BJ (cell line): Measurements from ENCODE around the gene RGS6. TPM values are rescaled to one million over a fixed set of nuclear protein-coding genes. Genes with fewer than 3 reads are reported as not detected.

Experiments
- CTCF ChIA-PET: fragments of 350-600 bp; formaldehyde crosslinking; extraction: SDS; loops from one replicate; lab custom pipeline; 2021; ENCODE audit warnings: antibody characterized with exemption, inconsistent platforms; lab: Yijun Ruan, JAX
- POLR2A ChIA-PET: fragments of 300-600 bp; sonication (Branson Sonifier 250); formaldehyde crosslinking; extraction: SDS; loops from one replicate; lab custom pipeline; 2021; ENCODE audit warnings: antibody characterized with exemption; lab: Charles Lee
- DNase-seq: peaks from one replicate; pipeline ENCODE4 v3.0.0-alpha.2; 2011; ENCODE audit warnings: low read depth
- H3K27me3 ChIP-seq: 2 replicates; pipeline ENCODE4 v1.6.0; 2011; ENCODE audit warnings: low read length; ENCODE audit not compliant: control insufficient read depth, insufficient read depth
- H3K36me3 ChIP-seq: 2 replicates; pipeline ENCODE4 v1.5.1; 2011; ENCODE audit warnings: low read length; ENCODE audit not compliant: control insufficient read depth, insufficient read depth
- H3K4me3 ChIP-seq: 2 replicates; pipeline ENCODE4 v1.5.1; 2011; ENCODE audit warnings: low read depth, mild to moderate bottlenecking, control low read depth, low read length
- polyA plus RNA-seq: library from polyadenylated mRNA; depleted of rRNA; stranded (reverse); fragments of >200 nt; gene quantifications from 2 replicates; pipeline ENCODE4 v1.2.3, GENCODE V29; 2011
- TF ChIP-seq, protein P1 (sequence below): IDR thresholded peaks from 2 replicates; pipeline ENCODE4 v1.5.1; 2011; ENCODE audit warnings: low read depth, mild to moderate bottlenecking, control low read depth, inconsistent platforms, low read length, moderate library complexity; ENCODE audit not compliant: insufficient read depth

The RGS6 gene
- polyA plus RNA-seq, 1 experiment = not detected

DNA sequence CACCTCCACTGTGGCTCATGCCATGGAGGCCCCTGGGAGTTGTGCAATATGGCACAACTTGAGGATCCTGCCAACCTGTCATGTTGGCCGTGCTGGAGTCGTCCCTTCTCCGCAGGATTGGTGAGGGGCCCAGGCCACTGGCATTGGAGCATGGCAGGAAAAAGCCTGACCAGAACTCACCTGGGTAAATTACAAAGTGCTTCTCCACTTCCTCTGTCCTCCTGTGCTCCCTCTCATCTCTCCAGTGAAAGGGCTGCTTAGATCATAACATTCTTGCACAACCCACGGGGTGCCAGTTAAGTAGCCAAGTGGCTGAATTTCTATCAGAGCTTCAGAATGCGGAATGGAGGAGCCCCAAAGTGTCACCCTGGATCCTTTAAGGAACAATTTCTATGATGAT is 580.7 kb downstream of the RGS6 start:
- DNase-seq = no peak
- ChIA-PET POLR2A (no interaction called here), CTCF (interaction anchor here (0.8 to 9.4 kb wide), 18 partner anchors 9 to 514 kb away, joined by 3 to 292 read pairs (median 11); partner anchors contain the start of genes DCAF4 and ZFYVE1)
- TF ChIP-seq, protein P1, sequence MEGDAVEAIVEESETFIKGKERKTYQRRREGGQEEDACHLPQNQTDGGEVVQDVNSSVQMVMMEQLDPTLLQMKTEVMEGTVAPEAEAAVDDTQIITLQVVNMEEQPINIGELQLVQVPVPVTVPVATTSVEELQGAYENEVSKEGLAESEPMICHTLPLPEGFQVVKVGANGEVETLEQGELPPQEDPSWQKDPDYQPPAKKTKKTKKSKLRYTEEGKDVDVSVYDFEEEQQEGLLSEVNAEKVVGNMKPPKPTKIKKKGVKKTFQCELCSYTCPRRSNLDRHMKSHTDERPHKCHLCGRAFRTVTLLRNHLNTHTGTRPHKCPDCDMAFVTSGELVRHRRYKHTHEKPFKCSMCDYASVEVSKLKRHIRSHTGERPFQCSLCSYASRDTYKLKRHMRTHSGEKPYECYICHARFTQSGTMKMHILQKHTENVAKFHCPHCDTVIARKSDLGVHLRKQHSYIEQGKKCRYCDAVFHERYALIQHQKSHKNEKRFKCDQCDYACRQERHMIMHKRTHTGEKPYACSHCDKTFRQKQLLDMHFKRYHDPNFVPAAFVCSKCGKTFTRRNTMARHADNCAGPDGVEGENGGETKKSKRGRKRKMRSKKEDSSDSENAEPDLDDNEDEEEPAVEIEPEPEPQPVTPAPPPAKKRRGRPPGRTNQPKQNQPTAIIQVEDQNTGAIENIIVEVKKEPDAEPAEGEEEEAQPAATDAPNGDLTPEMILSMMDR = no peak
- H3K4me3 ChIP-seq = no peak overlapping the region
- H3K36me3 ChIP-seq = no peaks in the 10 kb centered on the region
- H3K27me3 ChIP-seq = peaks cover 10% of the 10 kb centered on the region

DNA sequence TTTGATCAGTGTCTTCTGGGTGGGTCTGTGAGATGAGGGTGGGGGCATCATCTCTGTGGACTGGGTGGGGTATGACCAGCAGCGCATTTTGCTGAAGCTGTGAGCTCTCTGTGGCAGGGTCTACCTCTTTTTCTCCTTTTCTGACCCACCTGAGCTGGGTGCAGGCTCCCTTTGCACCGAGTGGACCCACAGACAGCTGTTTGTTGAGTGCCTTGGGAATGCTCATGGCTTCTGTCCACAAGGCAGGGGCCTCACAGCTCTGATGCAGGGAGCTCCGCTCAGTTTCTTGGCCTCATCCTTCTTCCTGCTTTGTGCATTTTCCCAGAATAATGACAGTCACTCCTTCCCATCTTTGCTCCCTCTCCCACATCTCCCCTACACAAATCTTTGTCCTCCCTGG is 581.1 kb downstream of the RGS6 start:
- H3K36me3 ChIP-seq = no peaks in the 10 kb centered on the region
- ChIA-PET POLR2A (no interaction called here), CTCF (interaction anchor here (0.5 to 9.4 kb wide), 34 partner anchors 10 to 674 kb away, joined by 3 to 292 read pairs (median 6); partner anchors contain the start of genes DCAF4, DPF3 and RBM25)
- H3K27me3 ChIP-seq = peaks cover 10% of the 10 kb centered on the region
- no peak for DNase-seq
- TF ChIP-seq, protein P1 = no peak
- no peak overlapping the region for H3K4me3 ChIP-seq

DNA sequence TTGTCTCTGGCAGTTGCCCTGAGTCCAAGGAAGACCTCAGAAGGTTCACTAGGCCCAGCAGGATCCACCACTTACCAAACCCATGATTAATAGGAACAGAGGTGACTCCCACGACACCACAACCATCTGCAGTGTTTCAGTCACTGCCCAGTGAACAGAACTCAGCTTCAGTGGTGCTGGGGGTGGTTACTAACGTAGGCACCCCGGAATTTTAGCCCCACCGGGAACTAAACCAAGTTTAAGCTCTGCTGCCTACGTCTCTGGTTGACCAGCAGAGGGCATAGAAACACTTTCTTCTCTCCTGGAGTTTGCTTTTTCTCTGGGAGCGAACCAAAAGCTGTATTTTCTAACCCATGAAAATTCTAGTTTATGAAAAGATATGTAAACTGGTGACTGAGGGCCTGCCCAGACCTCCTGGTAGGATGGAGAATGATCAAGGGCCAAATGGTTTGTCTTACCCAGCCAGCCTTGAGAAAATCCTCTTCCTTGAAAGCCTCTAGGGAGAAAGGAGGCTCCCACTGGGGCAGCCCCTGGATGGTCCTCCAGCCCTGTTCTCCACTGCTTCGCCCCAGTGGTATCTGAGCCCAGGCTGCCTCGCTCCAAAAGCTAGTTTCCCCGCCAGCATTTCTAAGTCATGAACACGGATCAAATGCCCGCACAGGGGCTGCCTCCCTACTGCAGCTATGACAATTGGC is 581.9 kb downstream of the RGS6 start:
- DNase-seq = no peak
- ChIA-PET POLR2A (interaction anchor here (0.6 kb wide), 1 partner anchor 390 kb away, joined by 3 read pairs; no protein-coding TSS in a partner anchor), CTCF (interaction anchor here (0.5 to 9.4 kb wide), 47 partner anchors 10 to 673 kb away, joined by 3 to 292 read pairs (median 5); partner anchors contain the start of genes DCAF4, DPF3 and RBM25)
- Histone ChIP-seq H3K4me3 (no peak overlapping the region), H3K36me3 (no peaks in the 10 kb centered on the region), H3K27me3 (peaks cover 10% of the 10 kb centered on the region)
- TF ChIP-seq, protein P1 = peak; percentile 89

DNA sequence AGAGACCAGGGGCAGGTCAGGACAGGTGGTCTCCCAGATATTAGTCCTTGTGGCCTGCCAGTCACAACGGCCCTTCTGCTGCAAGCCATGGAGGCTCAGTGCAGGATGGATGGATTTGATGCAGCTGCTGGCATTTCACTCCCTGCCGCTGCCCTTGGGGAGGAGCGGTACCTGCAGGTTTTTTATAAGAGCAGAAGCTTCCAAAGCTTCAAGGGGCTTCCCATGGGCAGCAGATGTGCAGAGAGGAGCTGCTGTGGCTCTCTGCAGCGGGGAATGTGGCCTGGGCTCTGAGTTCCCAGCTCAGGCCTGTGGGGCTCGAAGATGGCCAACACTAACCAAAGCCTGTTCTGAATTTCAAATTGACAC is 582.4 kb downstream of the RGS6 start:
- peaks cover 9% of the 10 kb centered on the region for H3K27me3 ChIP-seq
- ChIA-PET POLR2A (interaction anchor here (0.6 kb wide), 1 partner anchor 390 kb away, joined by 3 read pairs; no protein-coding TSS in a partner anchor), CTCF (interaction anchor here (0.6 to 9.4 kb wide), 39 partner anchors 9 to 544 kb away, joined by 3 to 292 read pairs (median 5); partner anchors contain the start of genes DCAF4, DPF3 and RBM25)
- H3K36me3 ChIP-seq = no peaks in the 10 kb centered on the region
- TF ChIP-seq, protein P1 = no peak
- DNase-seq = no peak
- no peak overlapping the region for H3K4me3 ChIP-seq
